Hematopoietic multipotent progenitor cell treated with erythropoietin and hydrocortisone succinate and interleukin-3 and kit ligand, for 17 days (in vitro differentiated cells): ENCODE results near the gene PGK1.
"Not testable (repeated sequence)": the region's sequence is repeated elsewhere in the genome, so short reads cannot be mapped to it uniquely, and the experiment has no call there.

ENCODE experiments used
- DNase-seq: peaks from one replicate; pipeline ENCODE4 v3.0.0-alpha.2; 2015; ENCODE audit warnings: low spot score

Gene PGK1

GRCh38 chrX:78103623-78104446 lies at the start of gene PGK1:
Gene PGK1 (plus strand): TSS chrX:78104248. CDS start chrX:78104341, 93 bp downstream.
- DNase-seq: peak; percentile 85

DNA sequence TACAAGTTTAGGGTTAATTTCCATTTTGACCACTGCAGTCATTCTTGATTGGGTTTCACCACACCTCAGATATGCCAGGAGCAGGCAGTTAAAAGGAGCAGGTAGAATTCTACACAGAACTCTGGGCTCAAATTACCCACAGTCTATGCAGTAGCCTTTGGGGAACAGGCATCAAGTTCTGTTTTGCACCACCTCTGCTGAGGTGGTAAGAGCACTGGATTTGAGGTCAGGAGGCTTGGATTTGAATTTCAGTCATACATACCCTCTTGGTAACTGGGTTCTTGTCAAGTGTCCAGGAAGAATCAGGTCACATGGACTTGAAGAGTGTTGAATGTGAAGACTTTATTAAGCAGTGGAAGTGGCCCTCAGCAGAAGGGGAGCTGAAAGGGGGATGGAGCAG lies 40.4 kb upstream of the PGK1 start:
- no peak for DNase-seq

DNA sequence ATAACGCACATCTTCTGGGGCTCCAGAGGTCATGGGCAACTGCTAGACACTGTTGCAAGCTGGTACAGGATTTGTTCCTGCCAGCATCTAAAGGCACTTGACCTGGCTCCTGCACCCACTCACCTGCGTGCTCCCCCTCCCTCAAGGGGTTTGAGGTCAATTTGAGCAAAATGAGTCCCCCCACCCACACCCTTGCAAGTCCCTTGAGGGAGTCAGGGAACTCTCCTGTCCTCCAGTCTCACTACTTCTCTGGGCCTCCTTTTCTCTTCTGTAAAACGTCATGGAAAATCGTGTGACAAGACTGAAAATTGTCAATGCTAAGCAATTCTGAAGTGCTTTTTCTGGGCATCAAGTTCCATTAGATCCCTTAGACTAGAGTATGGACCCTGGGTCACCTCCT lies 39.9 kb upstream of the PGK1 start:
- DNase-seq: no peak

DNA sequence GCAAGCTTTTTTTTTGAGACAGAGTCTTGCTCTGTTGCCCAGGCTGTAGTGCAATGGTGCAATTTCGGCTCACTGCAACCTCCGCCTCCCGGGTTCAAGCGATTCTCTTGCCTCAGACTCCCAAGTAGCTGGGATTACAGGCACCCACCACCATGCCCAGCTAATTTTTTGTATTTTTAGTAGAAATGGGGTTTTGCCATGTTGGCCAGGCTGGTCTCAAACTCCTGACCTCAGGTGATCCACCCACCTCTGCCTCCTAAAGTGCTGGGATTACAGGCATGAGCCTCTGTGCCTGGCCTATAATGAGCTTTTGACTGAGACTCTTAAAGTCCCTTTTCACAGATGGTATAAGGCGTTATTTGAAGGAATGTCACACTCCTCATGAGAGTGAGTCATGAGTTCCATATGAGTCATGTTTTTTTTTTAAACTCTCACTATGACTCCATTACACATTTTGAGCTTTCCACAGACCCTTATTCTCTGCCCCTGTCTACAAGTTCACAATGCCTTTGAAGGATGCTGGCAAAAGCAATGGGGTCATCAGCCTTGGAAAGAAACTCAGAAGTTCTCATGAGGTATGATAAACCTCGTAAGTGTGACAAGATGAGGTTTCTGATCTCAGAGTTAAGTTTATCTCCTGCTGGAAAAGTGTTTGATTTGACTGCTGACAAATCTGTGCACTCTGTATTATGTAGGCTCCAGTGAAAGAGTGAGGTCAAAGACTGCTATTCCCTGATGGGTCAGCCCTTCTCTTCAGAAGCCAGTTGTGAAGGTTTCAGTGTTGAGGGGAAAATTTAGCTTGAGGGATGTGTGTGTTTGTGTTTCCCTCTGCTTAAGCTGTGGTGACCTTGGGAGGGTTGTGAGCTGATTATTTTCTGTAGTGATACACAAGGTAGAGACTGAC lies 39.1 kb upstream of the PGK1 start:
- DNase-seq: not testable (repeated sequence)

DNA sequence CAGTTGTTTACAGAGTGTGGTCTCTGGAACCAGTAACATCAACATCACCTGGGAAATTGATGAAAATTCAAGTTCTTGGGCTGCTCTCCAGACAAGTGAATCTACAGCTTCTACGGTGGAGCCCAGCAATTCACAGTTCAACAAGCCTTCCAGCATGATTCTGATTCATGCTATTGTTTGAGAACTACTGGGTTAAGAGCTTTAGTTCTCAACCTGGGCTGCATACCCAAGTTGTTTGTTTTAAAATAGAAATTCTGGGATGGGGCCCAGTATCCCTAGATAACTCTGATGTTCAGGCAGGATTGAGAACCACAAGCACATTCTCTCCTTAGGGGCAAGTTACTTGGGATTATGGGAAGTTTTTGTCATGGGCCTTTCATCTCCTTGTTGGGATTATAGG lies 37.9 kb upstream of the PGK1 start:
- DNase-seq: no peak

DNA sequence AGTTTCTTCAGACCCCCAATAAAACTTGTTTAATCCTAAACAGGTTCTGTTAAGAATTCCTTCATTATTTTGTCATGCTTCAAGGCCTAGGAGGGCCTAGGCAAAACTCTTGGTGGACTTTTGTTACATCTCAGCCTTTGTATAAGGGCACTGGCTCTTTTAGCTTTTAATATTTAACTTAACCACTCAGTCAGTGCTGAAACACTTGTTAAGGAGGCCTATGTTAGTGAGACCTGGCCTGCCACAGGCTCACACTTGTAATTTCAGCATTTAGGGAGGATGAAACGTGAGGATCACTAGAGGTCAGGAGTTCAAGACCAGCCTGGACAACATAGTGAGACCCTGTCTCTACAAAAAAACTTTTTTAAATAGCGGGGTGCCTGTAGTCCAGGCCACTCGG lies 32.7 kb upstream of the PGK1 start:
- no peak for DNase-seq

- DNase-seq: not testable (repeated sequence)
Observed at GRCh38 chrX:78073147-78074077, 30.6 kb upstream of the PGK1 start.

DNA sequence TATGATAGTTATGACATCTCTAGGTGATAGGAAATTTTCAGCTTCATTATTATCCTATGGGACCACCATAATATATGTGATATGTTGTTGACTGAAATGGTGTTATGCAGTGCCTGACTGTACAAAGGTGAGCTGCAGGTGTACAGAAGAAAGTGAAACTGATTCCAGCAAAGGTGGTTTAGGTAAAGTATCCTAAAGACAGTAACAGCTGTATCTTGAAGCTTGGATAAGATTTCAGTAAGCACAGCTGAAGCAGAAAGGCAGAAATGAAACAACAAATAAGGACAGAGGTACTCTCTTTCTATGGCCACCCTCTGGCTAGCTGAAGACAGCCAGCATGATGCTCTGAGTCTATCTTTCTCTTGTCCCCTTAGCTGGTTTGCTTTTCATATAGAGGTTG lies 30.0 kb upstream of the PGK1 start:
- DNase-seq: no peak

DNA sequence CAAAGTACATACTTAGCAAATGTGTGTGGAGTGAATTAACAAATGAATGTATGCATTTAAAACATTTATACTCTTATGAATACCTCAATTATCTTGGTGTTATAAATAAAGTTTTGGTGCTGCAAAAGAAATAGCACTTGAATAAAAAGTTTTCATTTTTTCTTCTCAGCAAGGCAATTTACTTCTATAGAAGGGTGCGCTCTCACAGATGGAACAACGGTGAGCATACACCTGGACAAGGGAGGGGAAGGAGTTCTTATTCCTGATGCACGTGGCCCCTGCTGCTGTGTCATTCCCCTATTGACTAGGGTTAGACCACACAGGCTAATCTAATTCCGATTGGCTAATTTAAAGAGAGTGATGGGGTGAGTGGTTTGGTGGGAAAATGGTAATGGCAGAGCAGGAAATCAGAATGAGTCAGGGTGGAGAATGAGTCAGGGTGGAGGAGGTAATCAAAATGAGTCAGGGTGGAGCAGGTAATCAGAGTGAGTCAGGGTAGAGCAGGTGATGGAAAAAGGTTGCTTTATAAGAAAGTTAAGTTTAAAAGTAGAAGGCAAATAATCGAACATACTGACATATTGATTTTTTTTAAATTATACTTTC lies 28.2 kb upstream of the PGK1 start:
- DNase-seq: no peak

GRCh38 chrX:78081413-78081812 lies 22.6 kb upstream of the PGK1 start:
- not testable (repeated sequence) for DNase-seq

DNA sequence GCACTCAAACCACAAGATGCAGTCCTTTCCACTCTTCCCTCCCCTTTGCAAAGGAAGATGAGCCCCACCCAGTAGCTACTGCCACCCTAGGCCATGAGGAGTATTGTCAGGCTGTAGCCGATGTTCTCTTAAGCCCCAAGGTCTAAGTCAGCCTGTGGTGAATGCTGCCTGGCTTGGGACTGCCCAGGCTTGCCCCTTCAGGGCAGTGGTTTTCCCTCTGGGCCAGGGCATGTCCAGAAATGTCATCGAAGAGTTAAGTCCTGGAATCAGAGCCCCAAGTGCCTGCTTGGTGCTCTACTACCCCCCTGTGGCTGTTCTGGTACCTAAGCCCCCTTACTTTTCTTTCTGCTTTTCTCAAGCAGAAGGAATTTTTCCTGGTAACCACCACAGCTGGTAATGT lies 11.8 kb upstream of the PGK1 start:
- no peak for DNase-seq

DNA sequence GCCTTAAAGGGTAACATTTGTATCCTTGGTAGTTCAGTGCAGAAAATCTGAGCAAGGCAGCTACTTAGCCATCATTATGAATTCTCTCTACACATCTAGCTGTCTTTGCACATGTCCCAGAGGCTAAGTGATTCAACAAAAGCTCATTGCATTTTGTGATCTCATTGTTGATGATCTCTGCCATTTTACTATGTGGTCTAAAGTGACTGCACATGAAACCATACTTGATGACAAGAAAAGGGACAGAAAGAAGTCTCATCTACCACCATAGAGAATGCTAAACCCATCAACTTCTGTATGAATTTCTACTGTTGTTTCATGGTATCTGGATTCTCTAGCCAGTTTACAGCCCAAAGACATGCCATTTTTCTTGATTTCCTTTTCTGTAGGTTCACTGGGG lies 5.9 kb upstream of the PGK1 start:
- no peak for DNase-seq

- DNase-seq: no peak
Observed at GRCh38 chrX:78102091-78102490, 2.0 kb upstream of the PGK1 start.

- no peak for DNase-seq
Observed at GRCh38 chrX:78103001-78103622, 936 bp upstream of the PGK1 start.

GRCh38 chrX:78104447-78105176 lies 564 bp downstream of the PGK1 start:
- DNase-seq: peak; percentile 51

DNA sequence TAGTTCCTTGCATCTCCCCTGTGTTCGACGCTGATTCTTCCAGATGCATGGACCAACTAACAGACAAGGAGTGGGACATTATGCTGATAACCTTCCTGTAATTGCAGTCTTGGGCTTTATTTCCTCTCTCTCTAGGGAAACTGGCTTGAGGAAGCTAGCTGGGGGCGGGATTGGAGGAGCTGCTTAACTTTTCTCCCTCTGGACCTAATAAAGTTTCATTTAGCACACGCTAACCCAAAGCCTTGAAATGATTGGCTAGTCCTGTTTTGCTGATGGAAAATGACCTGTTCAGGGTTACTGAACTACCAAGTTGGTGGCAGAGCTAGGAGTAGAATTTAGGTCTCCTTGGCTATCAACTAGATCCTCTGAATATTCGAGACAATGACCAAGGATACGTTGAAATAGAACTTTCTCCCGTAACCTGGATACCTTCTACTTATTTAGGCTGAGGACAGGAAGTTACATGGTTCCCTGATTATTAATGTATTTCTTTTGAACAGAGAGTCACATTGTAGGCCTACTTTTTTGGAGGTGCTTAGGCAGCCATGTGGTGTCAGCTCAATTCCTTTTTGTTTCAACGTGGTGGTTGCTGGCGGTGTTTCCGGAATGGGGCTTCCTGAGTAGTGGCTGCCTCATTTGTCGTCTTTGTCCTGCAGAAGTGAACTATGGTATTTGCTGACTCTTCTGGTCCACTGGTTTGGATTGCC lies 2.0 kb downstream of the PGK1 start:
- DNase-seq: no peak

- DNase-seq: no peak
Observed at GRCh38 chrX:78106651-78106986, 2.6 kb downstream of the PGK1 start.

GRCh38 chrX:78109458-78109857 lies 5.4 kb downstream of the PGK1 start:
- DNase-seq: no peak

DNA sequence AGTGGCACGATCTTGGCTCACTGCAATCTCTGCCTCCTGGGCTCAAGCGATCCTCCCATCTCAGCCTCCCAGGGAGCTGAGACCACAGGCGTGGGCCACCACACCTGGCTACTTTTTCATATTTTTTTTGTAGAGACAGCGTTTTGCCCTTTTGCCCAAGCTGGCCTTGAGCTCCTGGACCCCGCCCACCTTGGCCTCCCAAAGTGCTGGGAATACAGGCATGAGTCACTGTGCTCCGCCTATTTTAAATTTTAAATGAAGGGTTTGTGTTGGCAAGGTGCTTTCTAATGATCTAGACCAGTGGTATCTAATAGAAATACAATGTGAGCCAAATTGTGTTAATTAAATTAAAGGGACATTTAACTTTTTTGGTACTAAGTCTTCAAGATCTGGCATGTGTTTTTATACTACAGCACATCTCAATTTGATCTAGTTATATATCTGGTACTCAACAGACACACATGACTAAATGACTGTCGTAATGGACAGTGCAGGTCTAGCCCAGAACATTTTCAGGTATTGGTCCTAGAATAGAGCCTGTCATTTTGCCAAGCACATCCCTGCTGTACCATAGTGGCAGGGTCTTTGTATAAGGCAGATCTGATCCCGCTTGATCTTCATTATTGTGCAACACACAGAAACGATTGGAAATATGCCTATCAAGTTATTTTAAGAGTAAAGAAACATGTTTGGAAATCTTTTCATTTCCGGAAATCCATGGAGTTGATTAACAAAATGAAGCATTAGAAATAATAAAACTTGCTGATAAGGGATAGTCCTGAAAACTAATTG lies 7.3 kb downstream of the PGK1 start:
- DNase-seq: no peak
